ENCODE measurements around the gene NEK6.

Gene NEK6

GRCh38 chr9:124222918-124223720 is 34.6 kb upstream of the NEK6 start:
- DNase-seq (ENCODE audit: low read depth) = no peak
- no peak overlapping the region for H3K4me3 ChIP-seq (ENCODE audit: low read length)
- TF ChIP-seq CTCF (conservative IDR thresholded peaks at IDR 0.05; ENCODE audit: low read depth, low read length) = no peak

GRCh38 chr9:124225945-124226344 is 31.8 kb upstream of the NEK6 start:
- DNase-seq (ENCODE audit: low read depth) = no peak
- TF ChIP-seq CTCF (conservative IDR thresholded peaks at IDR 0.05; ENCODE audit: low read depth, low read length) = no peak
- no peak overlapping the region for H3K4me3 ChIP-seq (ENCODE audit: low read length)

- DNase-seq (ENCODE audit: low read depth) = no peak
- H3K4me3 ChIP-seq (ENCODE audit: low read length) = no peak overlapping the region
- TF ChIP-seq CTCF (conservative IDR thresholded peaks at IDR 0.05; ENCODE audit: low read depth, low read length) = no peak
Measured at GRCh38 chr9:124228516-124228915, 29.2 kb upstream of the NEK6 start.

GRCh38 chr9:124231095-124231737 is 26.5 kb upstream of the NEK6 start:
- no peak for TF ChIP-seq CTCF (conservative IDR thresholded peaks at IDR 0.05; ENCODE audit: low read depth, low read length)
- DNase-seq (ENCODE audit: low read depth) = no peak
- no peak overlapping the region for H3K4me3 ChIP-seq (ENCODE audit: low read length)

- no peak for TF ChIP-seq CTCF (conservative IDR thresholded peaks at IDR 0.05; ENCODE audit: low read depth, low read length)
- no peak for DNase-seq (ENCODE audit: low read depth)
- no peak overlapping the region for H3K4me3 ChIP-seq (ENCODE audit: low read length)
Measured at GRCh38 chr9:124238546-124239140, 19.1 kb upstream of the NEK6 start.

- no peak overlapping the region for H3K4me3 ChIP-seq (ENCODE audit: low read length)
- DNase-seq (ENCODE audit: low read depth) = no peak
- TF ChIP-seq CTCF (conservative IDR thresholded peaks at IDR 0.05; ENCODE audit: low read depth, low read length) = no peak
Measured at GRCh38 chr9:124239249-124240073, 18.3 kb upstream of the NEK6 start.

Measured in retinal pigment epithelial cell (primary cell).